HEK293 (cell line): ENCODE data around the gene SLC8A3.

Experiments used
- GLI4 ChIP-seq: fragments of 450-650 bp; formaldehyde crosslinking; IDR thresholded peaks from 2 replicates; pipeline ENCODE4 v1.5.1; 2016; ENCODE audit warnings: missing biosample characterization, missing genetic modification characterization
- KLF16 ChIP-seq: fragments of 450-650 bp; formaldehyde crosslinking; IDR thresholded peaks from 2 replicates; pipeline ENCODE4 v1.5.1; 2017; ENCODE audit warnings: missing biosample characterization, missing genetic modification characterization
- SP7 ChIP-seq: fragments of 450-650 bp; formaldehyde crosslinking; IDR thresholded peaks from 2 replicates; pipeline ENCODE4 v1.5.1; 2016; ENCODE audit warnings: missing biosample characterization, missing genetic modification characterization
- ZNF423 ChIP-seq: fragments of 450-650 bp; formaldehyde crosslinking; IDR thresholded peaks from 2 replicates; pipeline ENCODE4 v1.5.1; 2016; ENCODE audit warnings: missing biosample characterization, missing genetic modification characterization
- ZNF473 ChIP-seq: fragments of 450-650 bp; formaldehyde crosslinking; IDR thresholded peaks from 2 replicates; pipeline ENCODE4 v1.5.1; 2017; ENCODE audit warnings: missing biosample characterization, missing genetic modification characterization
- ZNF518A ChIP-seq: fragments of 450-650 bp; formaldehyde crosslinking; conservative IDR thresholded peaks from 2 replicates; pipeline ENCODE4 v1.5.1; 2016; ENCODE audit warnings: low read depth, missing biosample characterization, missing genetic modification characterization
- ZNF660 ChIP-seq: fragments of 450-650 bp; IDR thresholded peaks from 2 replicates; pipeline ENCODE4 v1.5.1; 2018; ENCODE audit warnings: missing biosample characterization, mild to moderate bottlenecking, missing genetic modification characterization
- ZNF768 ChIP-seq: fragments of 450-650 bp; formaldehyde crosslinking; IDR thresholded peaks from 2 replicates; pipeline ENCODE4 v1.5.1; 2018; ENCODE audit warnings: missing biosample characterization, mild to moderate bottlenecking, missing genetic modification characterization
- ZNF792 ChIP-seq: fragments of 450-650 bp; formaldehyde crosslinking; IDR thresholded peaks from 2 replicates; pipeline ENCODE4 v1.5.1; 2016; ENCODE audit warnings: missing biosample characterization, missing genetic modification characterization
- ZNF830 ChIP-seq: fragments of 450-650 bp; IDR thresholded peaks from 2 replicates; pipeline ENCODE4 v1.5.0; 2018; ENCODE audit warnings: missing biosample characterization, missing genetic modification characterization, low read depth, mild to moderate bottlenecking, moderate library complexity
- ZNF837 ChIP-seq: fragments of 450-650 bp; formaldehyde crosslinking; IDR thresholded peaks from 2 replicates; pipeline ENCODE4 v1.5.1; 2016; ENCODE audit warnings: missing biosample characterization, missing genetic modification characterization
- TF ChIP-seq, protein P1 (sequence below): fragments of 450-650 bp; formaldehyde crosslinking; IDR thresholded peaks from 2 replicates; pipeline ENCODE4 v1.5.1; 2016; ENCODE audit warnings: missing biosample characterization, missing genetic modification characterization
- TF ChIP-seq, protein P2 (sequence below): fragments of 450-650 bp; formaldehyde crosslinking; IDR thresholded peaks from 2 replicates; pipeline ENCODE4 v1.5.1; 2017; ENCODE audit warnings: missing biosample characterization, missing genetic modification characterization

- TF ChIP-seq, protein P1, sequence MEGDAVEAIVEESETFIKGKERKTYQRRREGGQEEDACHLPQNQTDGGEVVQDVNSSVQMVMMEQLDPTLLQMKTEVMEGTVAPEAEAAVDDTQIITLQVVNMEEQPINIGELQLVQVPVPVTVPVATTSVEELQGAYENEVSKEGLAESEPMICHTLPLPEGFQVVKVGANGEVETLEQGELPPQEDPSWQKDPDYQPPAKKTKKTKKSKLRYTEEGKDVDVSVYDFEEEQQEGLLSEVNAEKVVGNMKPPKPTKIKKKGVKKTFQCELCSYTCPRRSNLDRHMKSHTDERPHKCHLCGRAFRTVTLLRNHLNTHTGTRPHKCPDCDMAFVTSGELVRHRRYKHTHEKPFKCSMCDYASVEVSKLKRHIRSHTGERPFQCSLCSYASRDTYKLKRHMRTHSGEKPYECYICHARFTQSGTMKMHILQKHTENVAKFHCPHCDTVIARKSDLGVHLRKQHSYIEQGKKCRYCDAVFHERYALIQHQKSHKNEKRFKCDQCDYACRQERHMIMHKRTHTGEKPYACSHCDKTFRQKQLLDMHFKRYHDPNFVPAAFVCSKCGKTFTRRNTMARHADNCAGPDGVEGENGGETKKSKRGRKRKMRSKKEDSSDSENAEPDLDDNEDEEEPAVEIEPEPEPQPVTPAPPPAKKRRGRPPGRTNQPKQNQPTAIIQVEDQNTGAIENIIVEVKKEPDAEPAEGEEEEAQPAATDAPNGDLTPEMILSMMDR (tag by site-specific recombination) = no peak
- no peak for TF ChIP-seq ZNF768 (tag by site-specific recombination)
- TF ChIP-seq ZNF837 (tag by site-specific recombination) = no peak
- TF ChIP-seq ZNF423 = no peak
- no peak for TF ChIP-seq ZNF660 (tag by site-specific recombination)
- TF ChIP-seq, protein P2, sequence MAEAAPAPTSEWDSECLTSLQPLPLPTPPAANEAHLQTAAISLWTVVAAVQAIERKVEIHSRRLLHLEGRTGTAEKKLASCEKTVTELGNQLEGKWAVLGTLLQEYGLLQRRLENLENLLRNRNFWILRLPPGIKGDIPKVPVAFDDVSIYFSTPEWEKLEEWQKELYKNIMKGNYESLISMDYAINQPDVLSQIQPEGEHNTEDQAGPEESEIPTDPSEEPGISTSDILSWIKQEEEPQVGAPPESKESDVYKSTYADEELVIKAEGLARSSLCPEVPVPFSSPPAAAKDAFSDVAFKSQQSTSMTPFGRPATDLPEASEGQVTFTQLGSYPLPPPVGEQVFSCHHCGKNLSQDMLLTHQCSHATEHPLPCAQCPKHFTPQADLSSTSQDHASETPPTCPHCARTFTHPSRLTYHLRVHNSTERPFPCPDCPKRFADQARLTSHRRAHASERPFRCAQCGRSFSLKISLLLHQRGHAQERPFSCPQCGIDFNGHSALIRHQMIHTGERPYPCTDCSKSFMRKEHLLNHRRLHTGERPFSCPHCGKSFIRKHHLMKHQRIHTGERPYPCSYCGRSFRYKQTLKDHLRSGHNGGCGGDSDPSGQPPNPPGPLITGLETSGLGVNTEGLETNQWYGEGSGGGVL (tag by site-specific recombination) = no peak
- no peak for TF ChIP-seq ZNF830 (tag by site-specific recombination)
- no peak for TF ChIP-seq ZNF792 (tag by site-specific recombination)
- no peak for TF ChIP-seq GLI4 (tag by site-specific recombination)
- no peak for TF ChIP-seq KLF16 (tag by site-specific recombination)
- TF ChIP-seq ZNF473 (tag by site-specific recombination) = no peak
- no peak for TF ChIP-seq SP7 (tag by site-specific recombination)
- no peak for TF ChIP-seq ZNF518A
Observed at GRCh38 chr14:70011098-70011497, 177.7 kb downstream of the SLC8A3 start.
